GM18519 (cell line): Measurements from ENCODE around the gene GTPBP6.
"Not testable (repeated sequence)": the region's sequence is repeated elsewhere in the genome, so short reads cannot be mapped to it uniquely, and the experiment has no call there.

Source experiments
- ATAC-seq: cut with Tn5 transposase; IDR thresholded peaks from one replicate; pipeline ENCODE4 v1.9.1; 2021; ENCODE audit warnings: mild to moderate bottlenecking, moderate library complexity; ENCODE audit not compliant: unreplicated experiment, low FRiP score

GTPBP6 gene

GRCh38 chrX:275476-275966 lies 43.1 kb downstream of the GTPBP6 start:
- ATAC-seq: peak; percentile 20

- no peak for ATAC-seq
Measured at GRCh38 chrX:274904-275475, 43.6 kb downstream of the GTPBP6 start.

DNA sequence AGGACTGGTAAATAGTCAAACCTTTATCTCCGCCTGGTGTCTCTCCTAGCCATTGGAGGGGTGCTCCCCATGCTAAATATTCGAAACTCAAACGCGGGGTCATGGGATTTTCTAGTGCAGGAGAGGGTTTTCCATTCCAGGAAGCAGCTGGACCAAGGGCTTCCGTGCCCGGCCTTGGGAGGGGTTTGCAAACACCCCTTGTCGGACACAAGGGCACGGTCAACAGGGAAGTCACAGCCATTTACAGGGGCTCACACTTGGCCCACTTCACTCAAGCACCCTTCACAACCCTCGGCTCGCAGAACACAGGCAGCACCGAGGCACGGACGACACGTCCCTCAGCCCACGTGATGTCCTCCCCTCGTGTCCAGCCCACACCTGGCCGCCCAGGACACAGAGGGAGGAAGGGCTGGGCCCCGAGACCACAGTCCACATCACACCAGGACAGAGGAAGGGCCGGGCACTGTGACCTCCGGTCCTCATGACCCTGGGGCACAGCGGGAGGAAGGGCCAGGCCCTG lies 47.7 kb downstream of the GTPBP6 start:
- no peak for ATAC-seq

DNA sequence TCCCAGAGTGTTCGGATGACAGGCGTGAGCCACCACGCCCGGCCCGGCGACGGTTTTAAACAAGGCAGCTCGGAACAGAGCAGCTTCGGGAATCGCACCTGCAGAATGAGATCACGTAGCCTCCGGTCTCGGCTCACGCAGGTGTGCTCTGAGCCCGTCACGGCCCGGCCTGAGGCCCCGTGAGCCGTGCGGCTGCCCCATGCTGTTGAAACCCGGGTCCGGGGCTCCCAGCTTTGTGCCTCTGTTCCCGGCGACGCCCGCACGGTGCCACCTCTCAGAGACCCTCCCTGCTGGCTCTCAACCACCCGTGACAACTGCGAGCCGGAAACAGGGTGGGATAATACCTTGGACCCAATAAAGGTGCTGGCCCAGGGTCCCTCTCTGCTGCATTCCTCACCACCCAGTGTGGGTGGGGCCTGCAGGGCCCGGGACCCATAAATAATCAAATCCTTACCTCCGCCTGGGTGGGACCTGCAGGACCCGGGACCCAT lies 50.8 kb downstream of the GTPBP6 start:
- no peak for ATAC-seq

DNA sequence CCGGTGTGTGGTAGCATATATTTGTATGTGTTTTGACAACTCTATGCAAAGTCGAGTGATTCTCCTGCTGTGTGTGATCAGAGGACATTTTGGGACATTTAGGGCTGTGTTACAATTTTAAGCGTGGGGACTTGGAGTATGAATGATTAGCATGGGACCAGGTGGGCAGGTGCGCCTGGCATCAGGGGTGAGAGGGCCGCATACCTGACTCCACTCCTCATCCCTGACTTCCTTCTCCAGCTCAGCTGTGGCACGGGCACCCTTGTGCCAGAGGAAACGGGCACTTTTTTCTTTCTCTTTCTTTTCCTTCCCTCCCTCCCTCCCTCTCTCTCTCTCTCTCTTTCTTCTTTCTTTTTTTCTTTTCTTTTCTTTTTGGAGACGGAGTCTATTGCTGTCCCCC lies 53.1 kb downstream of the GTPBP6 start:
- no peak for ATAC-seq

DNA sequence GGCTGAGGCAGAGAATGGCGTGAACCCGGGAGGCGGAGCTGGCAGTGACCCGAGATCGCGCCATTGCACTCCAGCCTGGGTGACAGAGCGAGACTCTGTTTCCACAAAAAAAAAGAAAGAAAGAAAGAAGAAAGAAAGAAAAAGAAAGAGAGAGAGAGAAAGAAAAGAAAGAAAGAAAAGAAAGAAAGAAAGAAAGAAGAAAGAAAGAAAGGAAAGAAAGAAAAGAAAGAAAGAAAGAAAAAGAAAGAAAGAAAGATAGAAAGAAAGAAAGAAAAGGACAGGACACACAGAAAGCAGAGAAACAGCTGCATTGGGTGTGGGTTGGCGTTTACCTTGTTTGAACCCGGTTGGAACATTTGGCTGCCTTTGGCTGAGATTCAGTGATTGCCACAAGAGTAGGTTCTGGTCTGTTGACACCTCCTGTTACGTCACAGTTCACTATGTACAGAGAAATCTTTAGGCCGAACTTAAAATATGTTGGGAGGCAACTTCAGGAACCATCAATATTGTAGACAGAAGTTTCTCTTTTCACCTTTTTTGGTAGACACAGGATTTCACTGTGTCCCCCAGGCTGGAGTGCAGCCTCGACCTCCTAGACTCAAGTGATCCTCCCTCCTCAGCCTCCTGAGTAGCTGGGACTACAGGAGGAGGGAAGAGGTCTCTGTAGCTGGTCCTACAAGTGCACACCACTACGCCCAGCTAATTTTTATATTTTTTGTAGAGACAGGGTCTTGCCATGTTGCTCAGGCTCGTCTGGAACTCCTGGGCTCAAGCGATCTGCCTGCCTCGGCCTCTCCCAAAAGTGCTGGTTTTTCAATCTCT lies 53.8 kb downstream of the GTPBP6 start:
- no peak for ATAC-seq

GRCh38 chrX:264006-264405 lies 54.6 kb downstream of the GTPBP6 start:
- ATAC-seq: not testable (repeated sequence)

DNA sequence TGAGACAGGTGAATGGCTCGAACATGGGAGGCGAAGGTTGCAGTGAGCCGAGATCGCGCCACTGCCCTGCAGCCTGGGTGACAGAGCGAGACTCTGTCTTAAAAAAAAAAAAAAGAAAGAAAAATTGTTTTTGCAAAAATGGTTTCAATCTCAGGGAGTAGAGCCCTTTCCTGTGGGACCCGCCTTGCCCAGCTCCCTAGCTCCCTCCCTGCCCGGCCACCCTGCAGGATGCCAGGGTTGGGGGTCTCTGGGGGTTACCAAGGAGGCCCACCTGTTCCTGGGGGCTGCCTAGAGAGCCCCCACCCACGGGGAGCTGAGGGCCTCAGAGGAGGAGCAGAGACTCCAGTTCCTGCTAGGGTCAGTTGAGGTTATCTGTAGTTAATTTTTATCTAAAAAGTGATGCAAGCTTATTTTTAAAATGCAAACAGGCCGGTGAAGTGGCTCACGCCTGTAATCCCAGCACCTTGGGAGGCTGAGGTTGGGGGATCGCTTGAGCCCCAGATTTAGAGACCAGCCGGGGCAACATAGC lies 56.2 kb downstream of the GTPBP6 start:
- ATAC-seq: no peak

DNA sequence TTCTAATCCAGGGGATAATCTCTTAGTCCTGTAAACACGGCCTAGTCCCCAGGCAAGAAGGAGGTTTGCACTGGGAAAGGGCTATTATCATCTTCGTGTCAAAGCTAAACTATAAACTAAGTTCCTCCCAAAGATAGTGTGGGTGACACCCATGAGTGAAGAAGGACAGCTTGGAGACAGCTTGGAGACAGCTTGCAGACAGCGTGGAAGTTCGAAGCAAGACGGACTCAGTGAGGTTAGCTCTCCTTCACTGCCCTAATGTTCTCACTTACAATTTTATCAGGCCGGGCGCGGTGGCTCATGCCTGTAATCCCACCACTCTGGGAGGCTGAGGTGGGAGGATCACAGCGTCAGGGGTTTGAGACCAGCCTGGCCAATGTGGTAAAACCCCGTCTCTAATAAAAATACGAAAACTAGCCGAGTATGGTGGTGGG lies 56.7 kb downstream of the GTPBP6 start:
- ATAC-seq: no peak

DNA sequence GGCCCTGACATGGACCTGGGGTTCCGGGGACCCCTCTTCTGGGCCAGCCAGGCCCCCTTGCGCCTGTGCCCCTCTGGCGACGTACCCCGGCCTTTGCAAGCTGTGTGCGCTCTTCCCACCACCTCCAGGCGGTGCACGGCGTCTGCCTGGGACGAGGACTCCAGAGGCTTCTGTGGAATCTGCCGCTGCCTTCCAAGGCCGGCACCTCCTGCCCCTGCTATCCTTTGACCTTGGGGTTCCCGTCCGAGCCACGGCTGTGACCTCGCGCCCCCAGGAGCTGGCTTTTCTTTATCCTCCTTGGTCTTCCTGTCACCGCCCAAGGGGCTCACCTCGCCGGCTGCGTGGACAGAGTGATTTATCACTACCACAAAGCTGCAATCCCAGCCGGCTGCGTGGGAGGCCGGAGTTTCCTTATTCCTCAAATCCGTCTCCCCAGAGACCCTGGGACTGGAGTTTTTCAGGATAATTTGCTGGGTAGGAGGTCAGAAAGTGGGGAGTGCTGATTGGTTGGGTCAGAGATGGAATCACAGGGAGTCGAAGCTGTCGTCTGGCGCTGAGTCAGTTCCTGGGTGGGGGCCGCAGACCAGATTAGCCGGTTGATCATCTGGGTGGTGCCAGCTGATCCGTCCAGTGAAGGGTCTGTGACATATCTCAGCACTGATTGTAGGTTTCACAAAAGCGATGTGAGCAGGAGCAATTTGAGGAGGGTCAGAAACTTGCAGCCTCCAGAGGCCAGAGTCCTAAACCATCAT lies 57.3 kb downstream of the GTPBP6 start:
- ATAC-seq: no peak

DNA sequence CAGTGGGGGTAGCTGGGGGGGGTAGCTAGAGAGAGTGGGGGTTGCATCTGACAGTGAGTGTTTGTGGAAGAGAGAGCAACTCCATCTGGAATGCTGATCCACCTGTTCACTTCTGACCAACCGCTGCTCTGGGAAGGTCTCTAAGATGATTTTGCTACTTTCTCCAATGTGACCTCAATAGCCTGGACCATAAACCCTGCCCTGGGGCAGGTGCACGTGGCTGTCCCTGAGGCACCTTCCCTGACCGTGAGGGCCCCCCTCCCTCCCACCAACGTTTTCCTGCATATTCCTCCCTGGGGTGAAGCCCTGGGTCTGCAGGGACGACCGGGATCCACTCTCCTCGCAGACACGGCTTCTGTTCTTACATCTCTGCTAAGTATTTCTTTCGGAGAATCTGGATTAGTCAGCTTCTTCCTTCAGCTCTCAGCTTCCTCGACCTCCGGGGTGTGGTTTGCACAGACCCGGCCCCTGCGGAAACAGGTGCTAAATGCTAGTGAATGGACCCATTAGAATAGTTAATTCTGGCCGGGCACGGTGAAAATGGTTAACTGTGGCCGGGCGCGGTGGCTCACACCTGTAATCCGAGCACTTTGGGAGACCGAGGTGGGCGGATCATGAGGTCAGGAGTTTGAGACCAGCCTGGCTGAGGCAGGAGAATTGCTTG lies 58.8 kb downstream of the GTPBP6 start:
- no peak for ATAC-seq

GRCh38 chrX:258291-259040 lies 60.1 kb downstream of the GTPBP6 start:
- no peak for ATAC-seq

DNA sequence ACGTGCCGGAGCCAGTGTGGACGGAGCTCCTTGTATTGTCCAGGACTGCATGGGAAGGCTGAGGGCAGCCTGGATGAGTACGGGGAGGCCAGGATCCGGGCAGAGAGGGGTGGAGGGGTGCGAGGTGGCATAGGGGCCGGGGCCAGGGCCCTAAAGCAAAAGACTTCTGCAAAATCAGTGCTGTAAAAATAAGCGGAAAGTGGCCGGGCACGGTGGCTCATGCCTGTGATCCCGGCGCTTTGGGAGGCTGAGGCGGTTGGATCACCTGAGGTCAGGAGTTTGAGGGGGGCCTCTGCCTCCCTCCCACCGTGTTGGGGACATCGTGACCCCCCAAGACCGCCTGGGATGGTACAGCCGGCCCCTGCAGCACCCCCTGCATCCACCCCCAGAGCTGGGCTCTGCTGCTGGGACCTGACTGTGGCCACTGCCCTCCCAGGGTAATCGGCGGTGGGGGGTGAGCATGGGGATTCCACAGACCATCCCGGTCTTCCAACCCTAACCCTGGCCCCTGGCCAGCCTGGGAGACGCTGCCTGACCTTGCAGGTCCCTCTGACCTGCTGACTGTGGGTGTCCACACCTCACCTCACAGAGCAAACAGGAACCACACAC lies 60.8 kb downstream of the GTPBP6 start:
- ATAC-seq: no peak

GRCh38 chrX:257054-257453 lies 61.5 kb downstream of the GTPBP6 start:
- ATAC-seq: not testable (repeated sequence)

- ATAC-seq: no peak
Measured at GRCh38 chrX:255923-256331, 62.7 kb downstream of the GTPBP6 start.
